ENCODE results near the gene MFSD6. TPM values are rescaled to one million over a fixed set of nuclear protein-coding genes. Genes with fewer than 3 reads are reported as not detected.

The MFSD6 gene
- total RNA-seq, 1 experiment from 2014 or later, result 4.7 TPM

DNA sequence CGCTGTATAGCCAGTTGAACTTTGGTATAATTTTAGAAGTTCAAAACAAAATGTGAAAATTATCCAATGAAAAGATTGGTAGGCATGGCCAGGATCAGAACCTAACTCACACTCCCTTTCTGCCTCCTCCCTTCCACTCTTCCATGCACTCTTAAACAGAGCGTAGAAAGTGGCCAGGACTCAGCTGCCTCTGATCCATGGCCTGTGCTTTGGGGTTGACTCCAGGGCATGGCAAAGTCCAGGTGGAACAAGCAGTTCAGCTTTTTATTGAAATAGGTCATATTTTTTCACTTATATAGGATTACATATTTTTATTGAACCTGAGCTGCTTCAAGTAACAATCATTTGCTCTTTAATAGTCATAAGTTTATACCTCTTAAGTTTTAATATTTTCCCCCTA is 38.5 kb upstream of the MFSD6 start:
- Mint-ChIP-seq H3K27me3 (ENCODE audit: low read depth) (no peaks in the 10 kb centered on the region), H3K4me1 (no peaks in the 10 kb centered on the region), H3K4me3 (no peak overlapping the region), H3K9me3 (no peaks in the 10 kb centered on the region), H3K36me3 (no peaks in the 10 kb centered on the region), H3K27ac (no peak overlapping the region)
- ATAC-seq, result no peak
- POLR2A ChIA-PET, result no interaction called here
- no peak for DNase-seq (ENCODE audit: low spot score)
- CTCF ChIA-PET, result no interaction called here
- TF ChIP-seq ELF4 (CRISPR knock-in tag; IDR thresholded peaks at IDR 0.05; ENCODE audit: low read depth) (no peak), ESRRA (CRISPR knock-in tag; IDR thresholded peaks at IDR 0.05; ENCODE audit: borderline replicate concordance) (no peak), TP53 (CRISPR knock-in tag; IDR thresholded peaks at IDR 0.05) (no peak), GRHL2 (CRISPR knock-in tag; IDR thresholded peaks at IDR 0.05; ENCODE audit: insufficient replicate concordance, severe bottlenecking) (no peak), SP1 (CRISPR knock-in tag; conservative IDR thresholded peaks at IDR 0.05) (no peak), NFE2L1 (CRISPR knock-in tag; IDR thresholded peaks at IDR 0.05) (no peak)
- TF ChIP-seq, protein P1, sequence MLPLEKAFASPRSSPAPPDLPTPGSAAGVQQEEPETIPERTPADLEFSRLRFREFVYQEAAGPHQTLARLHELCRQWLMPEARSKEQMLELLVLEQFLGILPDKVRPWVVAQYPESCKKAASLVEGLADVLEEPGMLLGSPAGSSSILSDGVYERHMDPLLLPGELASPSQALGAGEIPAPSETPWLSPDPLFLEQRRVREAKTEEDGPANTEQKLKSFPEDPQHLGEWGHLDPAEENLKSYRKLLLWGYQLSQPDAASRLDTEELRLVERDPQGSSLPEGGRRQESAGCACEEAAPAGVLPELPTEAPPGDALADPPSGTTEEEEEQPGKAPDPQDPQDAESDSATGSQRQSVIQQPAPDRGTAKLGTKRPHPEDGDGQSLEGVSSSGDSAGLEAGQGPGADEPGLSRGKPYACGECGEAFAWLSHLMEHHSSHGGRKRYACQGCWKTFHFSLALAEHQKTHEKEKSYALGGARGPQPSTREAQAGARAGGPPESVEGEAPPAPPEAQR (CRISPR knock-in tag; IDR thresholded peaks at IDR 0.05), result no peak
- TF ChIP-seq, protein P2, sequence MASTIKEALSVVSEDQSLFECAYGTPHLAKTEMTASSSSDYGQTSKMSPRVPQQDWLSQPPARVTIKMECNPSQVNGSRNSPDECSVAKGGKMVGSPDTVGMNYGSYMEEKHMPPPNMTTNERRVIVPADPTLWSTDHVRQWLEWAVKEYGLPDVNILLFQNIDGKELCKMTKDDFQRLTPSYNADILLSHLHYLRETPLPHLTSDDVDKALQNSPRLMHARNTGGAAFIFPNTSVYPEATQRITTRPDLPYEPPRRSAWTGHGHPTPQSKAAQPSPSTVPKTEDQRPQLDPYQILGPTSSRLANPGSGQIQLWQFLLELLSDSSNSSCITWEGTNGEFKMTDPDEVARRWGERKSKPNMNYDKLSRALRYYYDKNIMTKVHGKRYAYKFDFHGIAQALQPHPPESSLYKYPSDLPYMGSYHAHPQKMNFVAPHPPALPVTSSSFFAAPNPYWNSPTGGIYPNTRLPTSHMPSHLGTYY (CRISPR knock-in tag; IDR thresholded peaks at IDR 0.05), result no peak
- TF ChIP-seq, protein P3, sequence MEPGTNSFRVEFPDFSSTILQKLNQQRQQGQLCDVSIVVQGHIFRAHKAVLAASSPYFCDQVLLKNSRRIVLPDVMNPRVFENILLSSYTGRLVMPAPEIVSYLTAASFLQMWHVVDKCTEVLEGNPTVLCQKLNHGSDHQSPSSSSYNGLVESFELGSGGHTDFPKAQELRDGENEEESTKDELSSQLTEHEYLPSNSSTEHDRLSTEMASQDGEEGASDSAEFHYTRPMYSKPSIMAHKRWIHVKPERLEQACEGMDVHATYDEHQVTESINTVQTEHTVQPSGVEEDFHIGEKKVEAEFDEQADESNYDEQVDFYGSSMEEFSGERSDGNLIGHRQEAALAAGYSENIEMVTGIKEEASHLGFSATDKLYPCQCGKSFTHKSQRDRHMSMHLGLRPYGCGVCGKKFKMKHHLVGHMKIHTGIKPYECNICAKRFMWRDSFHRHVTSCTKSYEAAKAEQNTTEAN (CRISPR knock-in tag; IDR thresholded peaks at IDR 0.05), result no peak
- TF ChIP-seq, protein P4, sequence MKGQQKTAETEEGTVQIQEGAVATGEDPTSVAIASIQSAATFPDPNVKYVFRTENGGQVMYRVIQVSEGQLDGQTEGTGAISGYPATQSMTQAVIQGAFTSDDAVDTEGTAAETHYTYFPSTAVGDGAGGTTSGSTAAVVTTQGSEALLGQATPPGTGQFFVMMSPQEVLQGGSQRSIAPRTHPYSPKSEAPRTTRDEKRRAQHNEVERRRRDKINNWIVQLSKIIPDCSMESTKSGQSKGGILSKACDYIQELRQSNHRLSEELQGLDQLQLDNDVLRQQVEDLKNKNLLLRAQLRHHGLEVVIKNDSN (CRISPR knock-in tag; IDR thresholded peaks at IDR 0.05), result no peak
- TF ChIP-seq, protein P5, sequence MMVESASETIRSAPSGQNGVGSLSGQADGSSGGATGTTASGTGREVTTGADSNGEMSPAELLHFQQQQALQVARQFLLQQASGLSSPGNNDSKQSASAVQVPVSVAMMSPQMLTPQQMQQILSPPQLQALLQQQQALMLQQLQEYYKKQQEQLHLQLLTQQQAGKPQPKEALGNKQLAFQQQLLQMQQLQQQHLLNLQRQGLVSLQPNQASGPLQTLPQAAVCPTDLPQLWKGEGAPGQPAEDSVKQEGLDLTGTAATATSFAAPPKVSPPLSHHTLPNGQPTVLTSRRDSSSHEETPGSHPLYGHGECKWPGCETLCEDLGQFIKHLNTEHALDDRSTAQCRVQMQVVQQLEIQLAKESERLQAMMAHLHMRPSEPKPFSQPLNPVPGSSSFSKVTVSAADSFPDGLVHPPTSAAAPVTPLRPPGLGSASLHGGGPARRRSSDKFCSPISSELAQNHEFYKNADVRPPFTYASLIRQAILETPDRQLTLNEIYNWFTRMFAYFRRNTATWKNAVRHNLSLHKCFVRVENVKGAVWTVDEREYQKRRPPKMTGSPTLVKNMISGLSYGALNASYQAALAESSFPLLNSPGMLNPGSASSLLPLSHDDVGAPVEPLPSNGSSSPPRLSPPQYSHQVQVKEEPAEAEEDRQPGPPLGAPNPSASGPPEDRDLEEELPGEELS (CRISPR knock-in tag; IDR thresholded peaks at IDR 0.05), result no peak

DNA sequence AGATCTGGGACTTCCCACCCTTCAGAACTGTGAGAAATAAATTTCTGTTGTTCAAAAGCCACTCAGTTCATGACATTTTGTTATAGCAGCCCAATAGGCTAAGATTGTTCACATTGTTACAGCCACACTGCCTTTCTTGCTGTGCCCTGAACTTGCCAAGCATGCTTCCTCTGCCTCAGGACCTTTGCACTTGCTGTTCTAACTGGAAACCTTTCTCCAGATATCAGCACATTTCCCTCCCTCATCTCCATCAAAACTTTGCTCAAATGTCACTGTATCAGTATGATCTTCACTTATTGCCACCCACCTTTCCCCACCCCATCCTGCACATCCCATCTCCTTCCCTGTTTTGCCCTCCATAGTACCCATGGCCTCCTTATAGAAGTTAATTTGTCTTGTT is 32.1 kb upstream of the MFSD6 start:
- H3K36me3 Mint-ChIP-seq, result no peaks in the 10 kb centered on the region
- no peaks in the 10 kb centered on the region for H3K4me1 Mint-ChIP-seq
- no peaks in the 10 kb centered on the region for H3K27me3 Mint-ChIP-seq (ENCODE audit: low read depth)
- ATAC-seq, result no peak
- H3K4me3 Mint-ChIP-seq, result no peak overlapping the region
- no peak overlapping the region for H3K27ac Mint-ChIP-seq
- DNase-seq (ENCODE audit: low spot score), result no peak
- ChIA-PET POLR2A (no interaction called here), CTCF (no interaction called here)
- H3K9me3 Mint-ChIP-seq, result no peaks in the 10 kb centered on the region
- no peak for TF ChIP-seq TEAD4 (CRISPR knock-in tag; IDR thresholded peaks at IDR 0.05)
- no peak for TF ChIP-seq ZNF423 (CRISPR knock-in tag; IDR thresholded peaks at IDR 0.05)
- TF ChIP-seq, protein P2 (CRISPR knock-in tag; IDR thresholded peaks at IDR 0.05), result no peak
- TF ChIP-seq NFATC4 (CRISPR knock-in tag; IDR thresholded peaks at IDR 0.05), result no peak
- TF ChIP-seq NR1H2 (CRISPR knock-in tag; IDR thresholded peaks at IDR 0.05), result no peak
- TF ChIP-seq ETV6 (CRISPR knock-in tag; IDR thresholded peaks at IDR 0.05), result no peak
- TF ChIP-seq, protein P1 (CRISPR knock-in tag; IDR thresholded peaks at IDR 0.05), result no peak
- TF ChIP-seq RORB (CRISPR knock-in tag; IDR thresholded peaks at IDR 0.05), result no peak
- TF ChIP-seq, protein P6, sequence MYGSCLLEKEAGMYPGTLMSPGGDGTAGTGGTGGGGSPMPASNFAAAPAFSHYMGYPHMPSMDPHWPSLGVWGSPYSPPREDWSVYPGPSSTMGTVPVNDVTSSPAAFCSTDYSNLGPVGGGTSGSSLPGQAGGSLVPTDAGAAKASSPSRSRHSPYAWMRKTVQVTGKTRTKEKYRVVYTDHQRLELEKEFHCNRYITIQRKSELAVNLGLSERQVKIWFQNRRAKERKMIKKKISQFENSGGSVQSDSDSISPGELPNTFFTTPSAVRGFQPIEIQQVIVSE (CRISPR knock-in tag; IDR thresholded peaks at IDR 0.05; ENCODE audit: borderline replicate concordance), result no peak
- TF ChIP-seq, protein P7, sequence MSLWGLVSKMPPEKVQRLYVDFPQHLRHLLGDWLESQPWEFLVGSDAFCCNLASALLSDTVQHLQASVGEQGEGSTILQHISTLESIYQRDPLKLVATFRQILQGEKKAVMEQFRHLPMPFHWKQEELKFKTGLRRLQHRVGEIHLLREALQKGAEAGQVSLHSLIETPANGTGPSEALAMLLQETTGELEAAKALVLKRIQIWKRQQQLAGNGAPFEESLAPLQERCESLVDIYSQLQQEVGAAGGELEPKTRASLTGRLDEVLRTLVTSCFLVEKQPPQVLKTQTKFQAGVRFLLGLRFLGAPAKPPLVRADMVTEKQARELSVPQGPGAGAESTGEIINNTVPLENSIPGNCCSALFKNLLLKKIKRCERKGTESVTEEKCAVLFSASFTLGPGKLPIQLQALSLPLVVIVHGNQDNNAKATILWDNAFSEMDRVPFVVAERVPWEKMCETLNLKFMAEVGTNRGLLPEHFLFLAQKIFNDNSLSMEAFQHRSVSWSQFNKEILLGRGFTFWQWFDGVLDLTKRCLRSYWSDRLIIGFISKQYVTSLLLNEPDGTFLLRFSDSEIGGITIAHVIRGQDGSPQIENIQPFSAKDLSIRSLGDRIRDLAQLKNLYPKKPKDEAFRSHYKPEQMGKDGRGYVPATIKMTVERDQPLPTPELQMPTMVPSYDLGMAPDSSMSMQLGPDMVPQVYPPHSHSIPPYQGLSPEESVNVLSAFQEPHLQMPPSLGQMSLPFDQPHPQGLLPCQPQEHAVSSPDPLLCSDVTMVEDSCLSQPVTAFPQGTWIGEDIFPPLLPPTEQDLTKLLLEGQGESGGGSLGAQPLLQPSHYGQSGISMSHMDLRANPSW (CRISPR knock-in tag; conservative IDR thresholded peaks at IDR 0.05; ENCODE audit: low read depth), result no peak
- TF ChIP-seq, protein P3 (CRISPR knock-in tag; IDR thresholded peaks at IDR 0.05), result no peak
